Activated CD8-positive, alpha-beta T cell treated with anti-CD3 and anti-CD28 coated beads for 36 hours (primary cell): ENCODE measurements around the gene USF1. TPM values are rescaled to one million over a fixed set of nuclear protein-coding genes. Genes with fewer than 3 reads are reported as not detected.

Experiments used
- ATAC-seq: fragments of 200-7000 bp; cut with Tn5 transposase; one replicate; pipeline ENCODE4 v1.10.0; 2021; ENCODE audit warnings: mild to moderate bottlenecking, moderate library complexity
- CTCF ChIA-PET: fragments of 350-600 bp; sonication (Branson Sonifier 250); formaldehyde crosslinking; loops from one replicate; lab custom pipeline; 2021; ENCODE audit warnings: antibody characterized with exemption; lab: Charles Lee
- POLR2A ChIA-PET: fragments of 350-600 bp; sonication (Branson Sonifier 250); formaldehyde crosslinking; loops from one replicate; lab custom pipeline; 2021; ENCODE audit warnings: antibody characterized with exemption; lab: Charles Lee
- DNase-seq: peaks from one replicate; pipeline ENCODE4 v3.0.0-alpha.2; 2020
- H3K27ac Mint-ChIP-seq: one replicate; pipeline ENCODE4 v1.8.0; 2021; ENCODE audit warnings: mild to moderate bottlenecking, mixed read lengths
- H3K27me3 Mint-ChIP-seq: one replicate; pipeline ENCODE4 v1.8.0; 2021; ENCODE audit warnings: mixed read lengths
- H3K36me3 Mint-ChIP-seq: one replicate; pipeline ENCODE4 v1.8.0; 2021; ENCODE audit warnings: low read depth, mixed read lengths
- H3K4me1 Mint-ChIP-seq: one replicate; pipeline ENCODE4 v1.8.0; 2021; ENCODE audit warnings: low read depth, mixed read lengths
- H3K4me3 Mint-ChIP-seq: one replicate; pipeline ENCODE4 v1.8.0; 2021; ENCODE audit warnings: mild to moderate bottlenecking, moderate library complexity, mixed read lengths
- H3K9me3 Mint-ChIP-seq: one replicate; pipeline ENCODE4 v1.8.0; 2021; ENCODE audit warnings: mixed read lengths
- intact Hi-C: fragments of 100-400 bp; cut with micrococcal nuclease; formaldehyde crosslinking; loops from one replicate; pipeline ENCODE4 v1.10.0; 2022
- total RNA-seq, 2 experiments: library from RNA; stranded (reverse); gene quantifications; one replicate each; pipeline ENCODE4 v1.2.3, GENCODE V29; 2021
- TF ChIP-seq, protein P1 (sequence below): fragments of 200-600 bp; IDR thresholded peaks from one replicate; pipeline ENCODE4 v1.8.0; 2022; ENCODE audit warnings: antibody characterized with exemption, mild to moderate bottlenecking

USF1 gene
- total RNA-seq, 2 experiments from 2014 or later: 50.0 to 52.1 TPM

DNA sequence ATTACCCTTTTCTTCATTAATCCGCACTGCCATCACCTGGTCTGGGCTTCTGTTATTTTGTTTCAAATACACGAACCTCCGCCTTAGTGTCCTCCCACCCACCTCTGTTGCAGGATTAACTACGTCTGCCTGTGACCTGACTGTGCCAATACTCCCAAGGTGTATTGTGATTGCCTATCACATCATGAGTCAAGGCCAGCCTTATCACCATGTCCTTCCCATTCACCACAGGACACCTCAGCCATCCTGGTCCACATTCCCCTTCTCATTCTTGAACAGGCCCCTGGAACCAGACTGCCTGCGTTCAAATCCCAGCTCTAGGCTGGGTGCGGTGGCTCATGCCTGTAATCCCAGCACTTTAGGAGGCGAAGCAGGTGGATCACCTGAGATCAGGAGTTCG, 39.2 kb downstream of the USF1 start:
- no peak overlapping the region for H3K27ac Mint-ChIP-seq
- H3K4me3 Mint-ChIP-seq: no peak overlapping the region
- no peaks in the 10 kb centered on the region for H3K9me3 Mint-ChIP-seq
- no peaks in the 10 kb centered on the region for H3K27me3 Mint-ChIP-seq
- CTCF ChIA-PET: interaction anchor here (0.8 to 2.5 kb wide), 4 partner anchors 9 to 55 kb away, joined by 3 to 8 read pairs (median 6); partner anchors contain the start of gene F11R
- intact Hi-C loops: no loop called here
- TF ChIP-seq, protein P1, sequence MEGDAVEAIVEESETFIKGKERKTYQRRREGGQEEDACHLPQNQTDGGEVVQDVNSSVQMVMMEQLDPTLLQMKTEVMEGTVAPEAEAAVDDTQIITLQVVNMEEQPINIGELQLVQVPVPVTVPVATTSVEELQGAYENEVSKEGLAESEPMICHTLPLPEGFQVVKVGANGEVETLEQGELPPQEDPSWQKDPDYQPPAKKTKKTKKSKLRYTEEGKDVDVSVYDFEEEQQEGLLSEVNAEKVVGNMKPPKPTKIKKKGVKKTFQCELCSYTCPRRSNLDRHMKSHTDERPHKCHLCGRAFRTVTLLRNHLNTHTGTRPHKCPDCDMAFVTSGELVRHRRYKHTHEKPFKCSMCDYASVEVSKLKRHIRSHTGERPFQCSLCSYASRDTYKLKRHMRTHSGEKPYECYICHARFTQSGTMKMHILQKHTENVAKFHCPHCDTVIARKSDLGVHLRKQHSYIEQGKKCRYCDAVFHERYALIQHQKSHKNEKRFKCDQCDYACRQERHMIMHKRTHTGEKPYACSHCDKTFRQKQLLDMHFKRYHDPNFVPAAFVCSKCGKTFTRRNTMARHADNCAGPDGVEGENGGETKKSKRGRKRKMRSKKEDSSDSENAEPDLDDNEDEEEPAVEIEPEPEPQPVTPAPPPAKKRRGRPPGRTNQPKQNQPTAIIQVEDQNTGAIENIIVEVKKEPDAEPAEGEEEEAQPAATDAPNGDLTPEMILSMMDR: no peak
- peaks cover 4% of the 10 kb centered on the region for H3K4me1 Mint-ChIP-seq
- no peak for ATAC-seq
- H3K36me3 Mint-ChIP-seq: no peaks in the 10 kb centered on the region
- POLR2A ChIA-PET: interaction anchor here (1.1 kb wide), 1 partner anchor 15 kb away, joined by 3 read pairs; the partner anchor contains the start of gene F11R
- DNase-seq: no peak

- ATAC-seq (no peak), DNase-seq (no peak)
- peaks cover 8% of the 10 kb centered on the region for H3K36me3 Mint-ChIP-seq
- no peak overlapping the region for H3K27ac Mint-ChIP-seq
- CTCF ChIA-PET: interaction anchor here (1.1 to 2.1 kb wide), 3 partner anchors 11 to 14 kb away, joined by 3 to 6 read pairs (median 4); no protein-coding TSS in a partner anchor
- H3K27me3 Mint-ChIP-seq: no peaks in the 10 kb centered on the region
- TF ChIP-seq, protein P1: no peak
- intact Hi-C loops: loop anchor here (5.0 kb wide), 1 partner anchor 41 kb away; no protein-coding TSS in a partner anchor
- no peak overlapping the region for H3K4me3 Mint-ChIP-seq
- POLR2A ChIA-PET: interaction anchor here (1.0 kb wide), 1 partner anchor 12 kb away, joined by 3 read pairs; no protein-coding TSS in a partner anchor
- peaks cover 7% of the 10 kb centered on the region for H3K4me1 Mint-ChIP-seq
- H3K9me3 Mint-ChIP-seq: no peaks in the 10 kb centered on the region
Observed at GRCh38 chr1:161001525-161001924, 44.3 kb downstream of the USF1 start.

DNA sequence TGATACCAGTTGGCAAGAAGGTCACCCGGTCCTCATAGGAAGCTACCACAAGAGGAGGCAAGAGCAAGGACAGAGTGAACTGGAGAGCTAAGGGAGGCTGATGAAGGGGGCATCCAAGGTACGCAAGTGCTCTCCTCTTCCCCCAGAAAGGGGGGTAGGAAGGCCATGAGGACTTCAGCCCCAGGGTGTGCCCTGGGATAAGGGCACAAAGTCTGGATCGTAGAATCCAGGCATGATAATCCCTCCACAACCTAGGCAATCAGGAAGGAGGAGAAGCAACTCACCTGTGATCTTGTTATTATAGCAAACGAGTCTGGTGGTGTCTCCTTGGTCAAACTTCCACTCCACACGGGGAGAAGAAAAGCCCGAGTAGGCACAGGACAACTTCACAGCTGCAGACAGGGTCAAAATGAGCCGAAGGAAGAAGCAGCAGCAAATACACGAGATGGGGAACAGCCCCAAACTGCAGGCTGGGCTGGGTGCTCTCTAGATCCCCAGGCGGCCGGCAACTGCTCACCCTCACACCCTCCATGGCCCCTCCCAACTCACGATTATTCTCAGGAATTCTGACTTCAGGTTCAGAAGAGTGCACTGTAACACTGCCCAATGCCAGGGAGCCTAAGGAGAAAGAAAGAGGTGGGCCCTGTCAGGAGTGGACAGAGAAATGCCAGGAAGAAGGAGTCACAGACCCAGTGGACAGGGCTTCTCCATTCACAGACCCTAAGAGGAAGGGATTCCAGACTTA, 44.9 kb downstream of the USF1 start:
- Mint-ChIP-seq H3K4me1 (peaks cover 10% of the 10 kb centered on the region), H3K27me3 (no peaks in the 10 kb centered on the region), H3K27ac (no peak overlapping the region), H3K36me3 (peaks cover 8% of the 10 kb centered on the region), H3K4me3 (no peak overlapping the region), H3K9me3 (no peaks in the 10 kb centered on the region)
- TF ChIP-seq, protein P1: no peak
- intact Hi-C loops: loop anchor here (5.0 kb wide), 1 partner anchor 41 kb away; no protein-coding TSS in a partner anchor
- DNase-seq: no peak
- no peak for ATAC-seq
- ChIA-PET POLR2A (interaction anchor here (1.0 kb wide), 1 partner anchor 12 kb away, joined by 3 read pairs; no protein-coding TSS in a partner anchor), CTCF (interaction anchor here (0.7 to 2.1 kb wide), 4 partner anchors 10 to 13 kb away, joined by 3 to 6 read pairs (median 4); no protein-coding TSS in a partner anchor)

DNA sequence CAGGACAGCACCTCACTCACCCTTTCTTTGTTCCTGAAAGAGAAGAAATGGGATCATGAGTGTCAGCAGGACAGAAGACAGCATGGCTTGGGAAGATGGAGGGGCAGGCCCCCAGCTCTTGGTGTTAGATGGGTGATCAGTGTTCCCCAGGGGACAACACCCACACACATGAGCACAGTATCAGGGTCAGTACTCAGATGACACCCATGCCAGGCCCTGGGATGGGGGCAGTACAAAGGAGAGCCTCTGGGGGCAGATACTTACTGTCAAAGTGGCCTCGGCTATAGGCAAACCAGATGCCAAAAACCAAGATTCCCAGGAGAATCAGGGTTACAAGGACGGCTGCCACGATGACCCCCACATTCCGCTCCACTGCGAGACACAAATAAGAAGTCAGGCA, 46.4 kb downstream of the USF1 start:
- no peak for ATAC-seq
- DNase-seq: no peak
- CTCF ChIA-PET: interaction anchor here (1.0 to 5.3 kb wide), 5 partner anchors 22 to 99 kb away, joined by 4 to 65 read pairs (median 11); partner anchors contain the start of genes F11R and KLHDC9
- Mint-ChIP-seq H3K4me1 (peaks cover 21% of the 10 kb centered on the region), H3K9me3 (no peaks in the 10 kb centered on the region), H3K4me3 (no peak overlapping the region), H3K27ac (no peak overlapping the region), H3K27me3 (no peaks in the 10 kb centered on the region), H3K36me3 (peaks cover 8% of the 10 kb centered on the region)
- POLR2A ChIA-PET: interaction anchor here (0.6 to 3.1 kb wide), 5 partner anchors 9 to 163 kb away, joined by 3 to 19 read pairs (median 3); partner anchors contain the start of gene KLHDC9
- TF ChIP-seq, protein P1: no peak
- intact Hi-C loops: loop anchor here (5.0 kb wide), 1 partner anchor 98 kb away; the partner anchor contains the start of gene KLHDC9
